K562 (cell line): ENCODE results near the gene RO60. TPM values are rescaled to one million over a fixed set of nuclear protein-coding genes. Genes with fewer than 3 reads are reported as not detected.

ENCODE experiments used
- HDAC8 ChIP-seq: fragments of 450-650 bp; IDR thresholded peaks from 2 replicates; pipeline ENCODE4 v1.6.1; 2016; ENCODE audit warnings: mild to moderate bottlenecking, missing genetic modification characterization, moderate library complexity, missing compliant biosample characterization
- HNRNPUL1 ChIP-seq: fragments of 200-400 bp; formaldehyde crosslinking; IDR thresholded peaks from 2 replicates; pipeline ENCODE4 v1.6.1; 2017; ENCODE audit warnings: low read length
- HOXB6 ChIP-seq: fragments of 250-450 bp; sonication (Bioruptor Pico); IDR thresholded peaks from 2 replicates; pipeline ENCODE4 v1.5.1; 2022; ENCODE audit warnings: mild to moderate bottlenecking, borderline replicate concordance
- L3MBTL2 ChIP-seq: fragments of 450-650 bp; IDR thresholded peaks from 2 replicates; pipeline ENCODE4 v1.6.1; 2016; ENCODE audit warnings: mild to moderate bottlenecking, moderate library complexity
- NELFE ChIP-seq: IDR thresholded peaks from 2 replicates; pipeline ENCODE4 v1.6.1; 2011; ENCODE audit warnings: mild to moderate bottlenecking; ENCODE audit not compliant: insufficient read depth, insufficient read length
- NFE2L1 ChIP-seq: fragments of 450-650 bp; IDR thresholded peaks from 2 replicates; pipeline ENCODE4 v1.6.1; 2016; ENCODE audit warnings: missing genetic modification characterization, low read depth, mild to moderate bottlenecking, missing compliant biosample characterization, moderate library complexity, borderline replicate concordance
- POLR2G ChIP-seq: fragments of 200-400 bp; formaldehyde crosslinking; IDR thresholded peaks from 2 replicates; pipeline ENCODE4 v1.6.1; 2017; ENCODE audit warnings: low read depth, mild to moderate bottlenecking, antibody characterized with exemption, low read length, moderate library complexity
- SETDB1 ChIP-seq: IDR thresholded peaks from one replicate; pipeline ENCODE4 v1.6.1; 2012; ENCODE audit warnings: low read length, control low read depth, inconsistent platforms
- TAF15 ChIP-seq: fragments of 200-400 bp; formaldehyde crosslinking; IDR thresholded peaks from 2 replicates; pipeline ENCODE4 v1.6.1; 2017; ENCODE audit warnings: mild to moderate bottlenecking, low read depth, low read length, moderate library complexity
- ZNF274 ChIP-seq: IDR thresholded peaks from 2 replicates; pipeline ENCODE4 v1.6.1; 2011; ENCODE audit warnings: low read depth, mild to moderate bottlenecking, low read length, moderate library complexity, borderline replicate concordance
- ZNF696 ChIP-seq: fragments of 250-450 bp; sonication (Bioruptor Pico); conservative IDR thresholded peaks from 2 replicates; pipeline ENCODE4 v1.4.0; 2020; ENCODE audit warnings: mild to moderate bottlenecking, moderate library complexity
- ZNF780A ChIP-seq: fragments of 250-450 bp; sonication (Bioruptor Pico); IDR thresholded peaks from 2 replicates; pipeline ENCODE4 v1.5.0; 2021; ENCODE audit warnings: mild to moderate bottlenecking
- polyA plus RNA-seq, 8 experiments: library from polyadenylated mRNA; depleted of rRNA in 4 of 8; stranded (reverse) in 5 of 8; unstranded in 3 of 8; fragments of >200 nt; fragmentation: Nextera tagmentation in 2 of 8; fragmentation: Illumina TruSeq in 1 of 8; extraction: Ambion mirVana in 2 of 8; extraction: Trizol in 1 of 8; gene quantifications; 2 replicates each; pipeline versions ENCODE4 v1.2.1 to v1.2.3, GENCODE V29; 2011 to 2014; ENCODE audit warnings: inconsistent platforms in 1 of 8, missing spikeins in 1 of 8
- total RNA-seq, 7 experiments: library from RNA; depleted of rRNA in 6 of 7; stranded (reverse); fragments of >200 nt in 6 of 7; fragmentation: Illumina TruSeq in 2 of 7; extraction: Trizol in 2 of 7; gene quantifications; 2 replicates each; pipeline versions ENCODE4 v1.2.1 to v1.2.3, GENCODE V29; 2011 to 2021; ENCODE audit warnings: low replicate concordance in 1 of 7
- TF ChIP-seq, protein P1 (sequence below): fragments of 450-650 bp; IDR thresholded peaks from 2 replicates; pipeline ENCODE4 v1.6.1; 2016; ENCODE audit warnings: low read depth
- TF ChIP-seq, protein P2 (sequence below): sonication (generic); formaldehyde crosslinking; IDR thresholded peaks from 2 replicates; pipeline ENCODE4 v1.9.0; 2022; ENCODE audit warnings: mild to moderate bottlenecking, missing genetic modification reagents
- TF ChIP-seq, protein P3 (sequence below): sonication (generic); IDR thresholded peaks from 2 replicates; pipeline ENCODE4 v1.6.1; 2016
- TF ChIP-seq, protein P4 (sequence below), 2 experiments: fragments of 450-650 bp; IDR thresholded peaks; 2 replicates each; pipeline ENCODE4 v1.6.1; 2016

RO60 gene
- total and polyA plus RNA-seq, 9 of the 15 experiments (the other 6 are each of a cell fraction or from before 2014, with no cell fraction given) = 24.9 to 187 (median 101) TPM

DNA sequence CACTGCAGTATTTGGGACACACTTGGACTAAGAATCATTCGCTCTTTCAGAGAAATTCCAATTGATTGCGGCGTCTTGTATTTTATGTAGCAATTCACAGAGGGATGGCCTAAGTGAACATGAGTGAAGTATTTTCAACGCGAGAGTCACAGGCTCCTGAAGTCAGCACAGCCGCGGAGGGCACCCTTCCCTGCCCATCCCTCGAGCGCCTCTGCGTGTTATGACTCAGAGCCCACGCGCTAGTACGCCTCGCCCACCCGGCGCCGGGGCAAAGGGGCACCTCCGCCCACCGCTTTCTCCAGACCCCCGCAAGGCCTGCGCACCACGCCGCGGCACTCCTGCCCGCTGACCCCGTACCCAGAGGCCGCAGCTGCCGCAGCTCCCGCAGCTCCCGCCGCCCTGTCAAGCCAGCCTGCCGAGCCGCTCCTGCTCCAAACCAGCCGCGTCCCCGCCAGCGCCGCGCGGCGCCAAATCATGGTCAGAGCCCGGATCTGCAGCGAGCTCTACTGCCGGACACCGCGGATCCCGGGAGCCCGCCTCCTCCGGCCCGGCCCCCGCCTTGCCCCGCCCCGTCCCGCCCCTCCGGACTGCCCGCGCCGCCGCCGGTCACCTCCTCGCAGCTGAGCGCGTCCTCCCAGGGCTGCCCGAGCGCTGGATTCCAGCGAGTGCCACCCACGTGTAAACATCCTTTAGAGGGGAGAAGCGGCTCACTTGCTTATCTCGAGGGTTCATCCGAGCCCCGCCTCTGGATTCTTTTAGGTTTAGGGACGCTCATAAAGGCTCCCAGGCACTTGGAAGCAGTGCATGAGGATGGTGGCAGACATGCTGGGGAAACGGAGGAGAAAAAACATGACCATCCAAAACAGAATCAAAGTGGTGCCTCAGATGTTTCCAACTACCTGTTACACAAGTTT is 45.8 kb downstream of the RO60 start, which contains the start of gene GLRX2 (continued):
- TF ChIP-seq, protein P1, sequence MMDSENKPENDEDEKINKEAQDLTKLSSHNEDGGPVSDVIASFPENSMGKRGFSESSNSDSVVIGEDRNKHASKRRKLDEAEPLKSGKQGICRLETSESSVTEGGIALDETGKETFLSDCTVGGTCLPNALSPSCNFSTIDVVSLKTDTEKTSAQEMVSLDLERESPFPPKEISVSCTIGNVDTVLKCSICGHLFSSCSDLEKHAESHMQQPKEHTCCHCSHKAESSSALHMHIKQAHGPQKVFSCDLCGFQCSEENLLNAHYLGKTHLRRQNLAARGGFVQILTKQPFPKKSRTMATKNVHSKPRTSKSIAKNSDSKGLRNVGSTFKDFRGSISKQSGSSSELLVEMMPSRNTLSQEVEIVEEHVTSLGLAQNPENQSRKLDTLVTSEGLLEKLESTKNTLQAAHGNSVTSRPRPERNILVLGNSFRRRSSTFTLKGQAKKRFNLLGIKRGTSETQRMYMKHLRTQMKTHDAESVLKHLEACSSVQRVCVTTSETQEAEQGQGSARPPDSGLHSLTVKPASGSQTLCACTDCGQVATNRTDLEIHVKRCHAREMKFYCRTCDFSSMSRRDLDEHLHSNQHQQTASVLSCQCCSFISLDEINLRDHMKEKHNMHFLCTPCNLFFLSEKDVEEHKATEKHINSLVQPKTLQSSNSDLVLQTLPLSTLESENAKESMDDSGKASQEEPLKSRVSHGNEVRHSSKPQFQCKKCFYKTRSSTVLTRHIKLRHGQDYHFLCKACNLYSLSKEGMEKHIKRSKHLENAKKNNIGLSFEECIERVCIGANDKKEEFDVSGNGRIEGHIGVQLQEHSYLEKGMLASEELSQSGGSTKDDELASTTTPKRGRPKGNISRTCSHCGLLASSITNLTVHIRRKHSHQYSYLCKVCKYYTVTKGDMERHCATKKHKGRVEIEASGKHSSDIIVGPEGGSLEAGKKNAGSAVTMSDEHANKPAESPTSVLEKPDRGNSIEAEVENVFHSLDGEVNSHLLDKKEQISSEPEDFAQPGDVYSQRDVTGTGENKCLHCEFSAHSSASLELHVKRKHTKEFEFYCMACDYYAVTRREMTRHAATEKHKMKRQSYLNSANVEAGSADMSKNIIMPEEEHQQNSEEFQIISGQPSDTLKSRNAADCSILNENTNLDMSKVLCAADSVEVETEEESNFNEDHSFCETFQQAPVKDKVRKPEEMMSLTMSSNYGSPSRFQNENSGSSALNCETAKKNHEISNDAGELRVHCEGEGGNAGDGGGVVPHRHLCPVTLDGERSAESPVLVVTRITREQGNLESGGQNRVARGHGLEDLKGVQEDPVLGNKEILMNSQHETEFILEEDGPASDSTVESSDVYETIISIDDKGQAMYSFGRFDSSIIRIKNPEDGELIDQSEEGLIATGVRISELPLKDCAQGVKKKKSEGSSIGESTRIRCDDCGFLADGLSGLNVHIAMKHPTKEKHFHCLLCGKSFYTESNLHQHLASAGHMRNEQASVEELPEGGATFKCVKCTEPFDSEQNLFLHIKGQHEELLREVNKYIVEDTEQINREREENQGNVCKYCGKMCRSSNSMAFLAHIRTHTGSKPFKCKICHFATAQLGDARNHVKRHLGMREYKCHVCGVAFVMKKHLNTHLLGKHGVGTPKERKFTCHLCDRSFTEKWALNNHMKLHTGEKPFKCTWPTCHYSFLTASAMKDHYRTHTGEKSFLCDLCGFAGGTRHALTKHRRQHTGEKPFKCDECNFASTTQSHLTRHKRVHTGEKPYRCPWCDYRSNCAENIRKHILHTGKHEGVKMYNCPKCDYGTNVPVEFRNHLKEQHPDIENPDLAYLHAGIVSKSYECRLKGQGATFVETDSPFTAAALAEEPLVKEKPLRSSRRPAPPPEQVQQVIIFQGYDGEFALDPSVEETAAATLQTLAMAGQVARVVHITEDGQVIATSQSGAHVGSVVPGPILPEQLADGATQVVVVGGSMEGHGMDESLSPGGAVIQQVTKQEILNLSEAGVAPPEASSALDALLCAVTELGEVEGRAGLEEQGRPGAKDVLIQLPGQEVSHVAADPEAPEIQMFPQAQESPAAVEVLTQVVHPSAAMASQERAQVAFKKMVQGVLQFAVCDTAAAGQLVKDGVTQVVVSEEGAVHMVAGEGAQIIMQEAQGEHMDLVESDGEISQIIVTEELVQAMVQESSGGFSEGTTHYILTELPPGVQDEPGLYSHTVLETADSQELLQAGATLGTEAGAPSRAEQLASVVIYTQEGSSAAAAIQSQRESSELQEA = no peak
- TF ChIP-seq HNRNPUL1 (no peak), ZNF780A (CRISPR knock-in tag) (no peak), HDAC8 (no peak), NELFE (no peak), TAF15 (no peak), HOXB6 (no peak), POLR2G (peak; percentile 96), L3MBTL2 (peak; percentile 73), ZNF696 (CRISPR knock-in tag) (no peak), ZNF274 (no peak), NFE2L1 (no peak), SETDB1 (no peak)
- TF ChIP-seq, protein P2, sequence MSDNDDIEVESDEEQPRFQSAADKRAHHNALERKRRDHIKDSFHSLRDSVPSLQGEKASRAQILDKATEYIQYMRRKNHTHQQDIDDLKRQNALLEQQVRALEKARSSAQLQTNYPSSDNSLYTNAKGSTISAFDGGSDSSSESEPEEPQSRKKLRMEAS = peak; percentile 78
- TF ChIP-seq, protein P3, sequence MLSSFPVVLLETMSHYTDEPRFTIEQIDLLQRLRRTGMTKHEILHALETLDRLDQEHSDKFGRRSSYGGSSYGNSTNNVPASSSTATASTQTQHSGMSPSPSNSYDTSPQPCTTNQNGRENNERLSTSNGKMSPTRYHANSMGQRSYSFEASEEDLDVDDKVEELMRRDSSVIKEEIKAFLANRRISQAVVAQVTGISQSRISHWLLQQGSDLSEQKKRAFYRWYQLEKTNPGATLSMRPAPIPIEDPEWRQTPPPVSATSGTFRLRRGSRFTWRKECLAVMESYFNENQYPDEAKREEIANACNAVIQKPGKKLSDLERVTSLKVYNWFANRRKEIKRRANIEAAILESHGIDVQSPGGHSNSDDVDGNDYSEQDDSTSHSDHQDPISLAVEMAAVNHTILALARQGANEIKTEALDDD = no peak
- TF ChIP-seq, protein P4, sequence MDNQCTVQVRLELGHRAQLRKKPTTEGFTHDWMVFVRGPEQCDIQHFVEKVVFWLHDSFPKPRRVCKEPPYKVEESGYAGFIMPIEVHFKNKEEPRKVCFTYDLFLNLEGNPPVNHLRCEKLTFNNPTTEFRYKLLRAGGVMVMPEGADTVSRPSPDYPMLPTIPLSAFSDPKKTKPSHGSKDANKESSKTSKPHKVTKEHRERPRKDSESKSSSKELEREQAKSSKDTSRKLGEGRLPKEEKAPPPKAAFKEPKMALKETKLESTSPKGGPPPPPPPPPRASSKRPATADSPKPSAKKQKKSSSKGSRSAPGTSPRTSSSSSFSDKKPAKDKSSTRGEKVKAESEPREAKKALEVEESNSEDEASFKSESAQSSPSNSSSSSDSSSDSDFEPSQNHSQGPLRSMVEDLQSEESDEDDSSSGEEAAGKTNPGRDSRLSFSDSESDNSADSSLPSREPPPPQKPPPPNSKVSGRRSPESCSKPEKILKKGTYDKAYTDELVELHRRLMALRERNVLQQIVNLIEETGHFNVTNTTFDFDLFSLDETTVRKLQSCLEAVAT (IDR thresholded peaks at IDR 0.05) = peak in 1 of 2 experiments; percentile 30; a peak in 1 of 4 replicates
